ENCODE data around the gene CCND2.

Gene CCND2

DNA sequence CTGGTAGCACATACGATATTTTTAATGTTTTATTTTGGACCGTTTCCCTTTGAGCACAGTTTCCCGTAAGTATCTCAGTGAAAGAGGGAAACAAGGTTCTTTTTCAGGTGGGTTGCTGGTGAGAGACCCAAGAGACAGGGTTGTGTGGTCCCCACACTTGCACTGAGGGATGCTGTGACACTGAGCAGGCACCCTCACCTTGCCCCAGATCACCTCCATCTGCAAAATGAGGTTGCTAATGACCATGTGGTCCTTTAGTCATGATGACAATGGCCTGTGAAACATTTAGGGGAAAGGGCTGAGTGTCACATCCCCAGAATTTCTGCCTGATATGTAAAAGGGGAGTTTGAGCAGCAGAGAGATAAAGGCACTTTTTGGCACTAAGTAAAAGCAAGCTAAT is 4.3 kb downstream of the CCND2 start:
- DNase-seq, result no peak

DNA sequence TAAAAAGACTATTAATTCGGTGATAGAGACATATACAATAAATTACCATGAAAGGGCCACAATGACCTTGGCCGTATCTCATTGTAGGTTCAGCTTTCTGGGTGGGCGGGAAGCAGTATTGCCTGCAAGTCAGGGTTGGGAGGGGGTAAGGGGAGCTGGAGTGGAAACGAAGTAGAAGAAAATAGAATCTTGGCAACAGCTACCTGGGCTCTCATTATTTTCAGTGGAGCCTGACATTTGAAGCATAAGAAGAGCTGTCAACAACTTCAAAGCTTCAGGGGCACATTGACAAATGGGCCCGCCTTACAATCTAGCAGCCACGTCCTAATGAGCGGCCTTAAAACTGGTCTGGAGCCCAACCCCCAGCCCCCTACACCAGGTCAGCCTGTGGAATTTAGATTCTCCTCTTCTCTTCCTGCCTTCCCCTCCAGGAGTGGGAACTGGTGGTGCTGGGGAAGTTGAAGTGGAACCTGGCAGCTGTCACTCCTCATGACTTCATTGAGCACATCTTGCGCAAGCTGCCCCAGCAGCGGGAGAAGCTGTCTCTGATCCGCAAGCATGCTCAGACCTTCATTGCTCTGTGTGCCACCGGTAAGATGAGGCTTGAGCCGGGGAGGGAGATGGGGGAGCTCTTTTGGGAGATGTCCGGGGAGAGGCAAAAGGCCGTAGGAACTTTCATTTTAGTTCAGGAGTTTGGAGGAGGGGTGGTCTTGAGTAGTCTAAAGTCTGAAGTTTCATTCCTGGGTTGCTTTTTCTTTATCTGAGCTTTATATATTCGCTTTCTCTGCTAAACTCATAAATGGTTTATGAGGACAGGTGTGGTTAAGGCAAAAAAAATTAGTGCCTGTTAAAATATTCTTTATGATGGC is 5.0 kb downstream of the CCND2 start:
- DNase-seq, result no peak

DNA sequence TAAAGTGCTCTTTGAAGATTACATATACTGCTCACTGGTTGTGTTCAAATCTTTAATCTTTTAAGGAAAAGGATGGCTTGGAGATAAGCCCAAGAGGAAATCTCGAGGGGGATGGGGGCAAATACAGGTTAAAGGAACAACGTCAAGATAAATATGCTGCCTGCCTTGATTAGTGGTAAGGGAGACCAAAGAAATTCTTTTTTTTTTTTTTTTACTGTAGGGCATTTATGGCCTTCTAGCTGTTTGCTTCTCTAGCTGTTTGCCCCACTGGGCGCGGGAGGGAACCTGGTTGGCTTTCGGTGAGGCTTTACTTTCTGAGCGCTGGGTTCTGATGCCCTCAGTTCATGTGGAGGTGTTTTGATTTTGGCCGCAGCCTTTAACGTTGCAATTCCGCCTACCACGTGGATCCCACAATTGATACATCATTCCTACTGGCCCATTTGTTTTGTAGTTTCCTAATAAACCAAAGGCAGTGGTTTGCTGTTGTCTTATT is 5.7 kb downstream of the CCND2 start:
- no peak for DNase-seq

DNA sequence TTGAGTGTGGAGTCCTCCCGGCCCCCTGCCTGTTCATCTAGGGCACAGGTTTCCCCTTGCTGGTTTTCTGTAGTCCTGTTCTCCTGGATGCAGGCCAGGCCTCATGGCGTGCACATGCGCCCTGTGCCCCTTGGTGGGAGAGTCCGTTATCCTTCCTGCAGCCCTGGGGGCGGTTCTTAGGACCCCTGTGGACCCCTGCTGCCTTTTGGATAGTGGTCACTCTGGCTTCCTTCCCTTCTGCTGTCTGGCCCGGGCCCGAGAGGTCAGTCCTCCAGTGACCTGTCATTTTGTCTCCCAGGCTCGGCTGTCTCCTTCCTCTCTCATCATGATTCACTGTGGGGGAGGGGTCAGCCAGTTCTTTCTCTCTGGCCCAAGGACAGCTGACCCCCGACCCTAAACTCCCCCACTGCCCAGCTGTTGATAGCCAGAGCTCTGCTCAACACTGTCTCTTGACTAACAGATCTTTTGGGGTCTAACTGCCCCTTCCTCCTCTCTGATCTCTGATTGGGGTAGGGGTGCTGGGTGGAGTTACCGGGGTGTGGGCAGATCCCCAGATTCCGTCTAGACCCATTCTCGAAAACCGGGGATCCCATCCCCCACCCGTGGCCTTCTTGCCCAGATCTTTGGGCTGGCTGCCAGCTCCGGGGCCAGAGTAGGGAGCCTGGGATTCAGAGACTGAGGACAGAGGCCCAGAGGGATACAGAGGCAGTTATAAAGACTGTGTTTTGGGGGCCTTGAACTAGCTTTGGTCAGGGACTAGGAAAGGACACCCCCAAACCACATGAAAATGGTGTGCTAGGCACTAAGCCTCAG is 7.0 kb downstream of the CCND2 start:
- no peak for DNase-seq

DNA sequence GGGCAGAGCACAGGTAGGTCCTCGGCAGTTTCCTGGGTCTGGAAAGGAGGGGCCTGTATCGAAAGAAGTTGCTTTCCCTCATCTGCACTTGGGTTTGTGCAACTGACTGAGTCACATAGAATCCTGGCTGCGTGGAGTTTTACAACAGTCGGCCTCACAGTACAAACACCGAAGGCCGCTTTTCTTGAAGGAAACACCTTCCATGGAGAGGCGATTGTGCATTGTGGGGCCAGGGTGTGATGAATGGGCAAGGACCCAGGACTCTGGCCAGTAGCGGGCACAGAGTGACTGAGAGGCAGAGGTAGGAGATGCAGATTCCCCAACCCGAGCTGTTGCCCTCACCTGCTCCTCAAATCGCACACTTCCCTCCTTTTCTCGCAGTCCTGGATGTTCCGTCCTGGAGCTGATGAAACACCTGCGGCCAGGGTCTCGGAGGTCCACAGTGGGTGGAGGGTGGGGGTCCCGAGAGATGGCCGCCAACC is 7.7 kb downstream of the CCND2 start:
- no peak for DNase-seq

DNA sequence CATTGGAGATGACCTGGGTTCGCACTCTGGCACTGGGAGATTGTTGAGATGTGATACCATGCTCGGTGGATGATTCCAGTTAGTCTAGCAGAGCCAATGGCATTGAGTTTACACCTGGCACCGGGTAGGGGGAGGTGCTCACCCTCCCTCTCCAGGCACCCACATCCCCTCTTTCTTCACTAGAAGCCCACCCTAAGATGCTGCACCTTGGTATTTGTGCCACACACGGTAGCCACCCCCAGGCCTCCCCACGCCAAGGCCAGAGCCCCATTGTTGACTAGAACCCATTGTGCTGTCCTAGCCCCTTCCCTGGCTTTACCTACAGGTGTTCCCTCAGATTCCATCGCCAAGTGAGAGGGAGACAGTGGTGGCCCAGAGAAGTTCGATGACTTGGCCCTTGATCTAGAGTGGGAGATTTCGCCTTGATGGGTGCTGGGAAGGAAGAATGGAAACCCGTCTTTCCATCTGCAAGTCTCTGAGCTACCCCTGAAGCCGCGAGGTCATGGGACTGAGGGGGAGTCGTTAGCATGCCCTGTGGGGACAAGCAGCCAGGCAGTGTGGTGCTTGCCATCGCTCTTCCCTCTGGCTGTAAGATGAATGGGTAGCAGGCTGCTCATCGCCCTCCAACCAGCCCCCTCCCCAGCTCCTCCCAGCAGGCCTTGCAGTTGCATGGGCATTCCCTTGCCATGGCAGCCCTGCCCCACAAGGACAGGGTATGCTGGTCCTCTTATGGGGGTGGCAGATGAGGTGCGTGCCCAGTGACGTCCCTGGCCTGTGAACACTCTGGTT is 8.7 kb downstream of the CCND2 start:
- no peak for DNase-seq

DNA sequence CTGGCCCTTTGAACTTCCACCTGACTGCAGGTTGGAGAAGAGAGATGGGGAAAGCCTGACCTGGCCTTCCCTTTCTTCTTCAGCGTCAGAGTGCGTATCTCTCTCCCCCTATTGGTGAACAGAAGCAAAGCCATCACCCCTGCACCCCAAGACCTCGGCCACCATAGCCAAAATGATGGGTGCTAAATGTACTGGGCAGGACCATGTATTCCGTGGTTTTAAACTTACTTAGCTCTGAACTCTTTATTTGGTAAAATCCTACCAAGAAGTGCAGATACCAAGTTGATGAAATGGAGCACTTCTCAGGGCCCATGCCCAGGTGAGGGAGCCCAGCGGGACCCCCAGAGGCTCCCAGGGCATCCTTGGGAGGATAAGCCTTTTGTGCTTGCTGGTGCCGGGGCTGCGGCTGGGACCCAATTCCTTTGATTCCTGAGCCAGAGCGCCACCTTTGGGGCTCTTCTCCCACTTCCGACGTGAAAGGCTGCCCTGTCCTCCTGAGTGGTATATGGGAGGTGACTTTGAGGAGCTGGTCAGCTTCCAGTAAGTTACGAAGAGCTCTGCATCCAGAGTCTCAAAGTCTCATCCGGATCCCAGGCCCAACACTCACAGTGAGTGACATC is 9.4 kb downstream of the CCND2 start:
- DNase-seq, result no peak

DNA sequence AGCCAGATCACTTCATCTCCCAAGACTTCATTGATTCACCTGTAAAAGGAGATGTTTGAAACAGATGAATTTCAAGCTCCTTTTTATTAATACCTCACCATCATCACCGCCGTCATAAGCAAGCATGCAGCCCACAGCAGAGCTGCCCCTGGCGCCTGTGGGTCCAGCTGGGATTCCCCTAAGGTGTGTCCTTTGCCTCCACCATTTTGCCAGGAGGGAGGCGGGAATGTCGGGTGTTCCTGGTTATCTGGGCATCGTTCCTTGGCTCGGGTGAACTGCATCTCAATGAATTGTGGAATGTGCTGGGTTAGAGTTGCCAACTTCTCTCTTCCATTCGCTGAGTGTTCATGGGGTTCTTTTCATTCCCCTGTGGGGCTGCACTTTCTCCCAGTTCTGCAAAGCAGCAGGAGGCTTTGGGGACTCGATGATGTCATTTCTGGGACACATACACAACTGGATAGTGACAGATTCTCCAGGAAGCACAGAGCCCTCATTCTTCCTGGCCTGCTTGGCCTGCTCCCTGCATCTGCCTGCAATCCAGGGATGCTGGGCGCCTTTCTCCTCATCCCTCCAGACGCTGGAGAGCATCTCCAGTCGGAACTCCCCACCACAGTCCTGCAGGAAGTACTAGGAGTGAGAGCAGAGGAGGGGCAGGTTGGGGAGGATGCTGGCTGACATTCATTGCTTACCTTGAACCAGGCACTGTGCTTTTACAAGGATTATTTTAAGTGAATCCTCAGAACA is 10.1 kb downstream of the CCND2 start:
- DNase-seq, result no peak

DNA sequence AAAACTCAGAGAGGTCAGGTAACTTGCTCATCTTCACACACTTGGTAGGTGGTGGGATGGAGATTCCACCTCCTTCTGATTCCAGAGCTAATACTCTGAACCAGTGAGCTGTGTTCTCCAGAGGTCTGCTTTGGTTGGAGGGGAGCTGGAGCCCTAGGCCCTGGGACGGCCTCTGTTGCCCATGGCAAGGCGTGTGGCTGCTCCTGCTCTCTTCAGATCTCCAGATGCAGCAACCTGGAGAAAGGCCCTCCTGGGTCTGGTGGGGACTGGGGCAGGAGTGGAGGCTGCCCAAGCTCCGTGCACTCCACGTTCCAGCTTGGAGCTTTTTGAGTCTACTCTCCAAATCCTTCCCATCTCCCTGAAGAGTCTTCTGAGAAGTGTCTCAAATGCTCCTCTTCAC is 10.7 kb downstream of the CCND2 start:
- no peak for DNase-seq

DNA sequence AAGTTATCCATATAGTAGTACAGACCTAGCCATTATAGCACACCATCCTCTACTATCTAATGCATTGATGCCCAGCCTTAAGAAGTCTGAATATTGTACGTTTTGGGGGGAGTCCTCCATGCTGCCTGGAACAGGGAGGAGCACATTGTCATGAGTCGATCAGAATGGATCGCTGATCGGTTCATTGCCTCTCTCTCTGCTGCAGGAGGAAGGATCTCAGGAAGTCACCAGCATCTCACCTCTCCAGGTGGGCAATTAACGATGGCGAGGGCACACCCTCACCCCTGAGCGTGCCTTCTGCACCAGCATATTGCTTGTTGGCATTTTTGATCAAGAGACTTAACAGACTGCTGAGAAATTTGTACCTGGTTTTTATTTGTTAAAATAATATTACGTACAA is 11.5 kb downstream of the CCND2 start:
- no peak for DNase-seq

DNA sequence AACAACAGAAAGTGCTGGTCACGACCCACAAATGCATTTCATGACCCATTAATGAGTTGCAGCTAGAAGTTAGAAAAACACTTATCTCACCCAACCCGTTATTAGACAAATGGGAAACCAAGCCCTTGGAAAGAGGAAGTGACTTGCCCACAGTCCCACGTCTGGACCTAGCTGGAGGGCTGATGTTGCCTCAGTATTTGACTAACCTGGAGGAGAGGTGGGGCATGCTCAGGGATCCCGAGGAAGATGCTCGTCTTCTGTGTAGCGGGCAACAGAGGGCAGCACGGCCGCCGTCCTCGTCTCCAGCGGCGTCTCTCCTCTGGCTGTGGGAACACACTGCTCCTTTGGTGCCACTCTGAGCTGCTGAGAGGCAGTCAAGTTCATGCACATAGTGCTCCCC is 12.7 kb downstream of the CCND2 start:
- DNase-seq, result no peak

DNA sequence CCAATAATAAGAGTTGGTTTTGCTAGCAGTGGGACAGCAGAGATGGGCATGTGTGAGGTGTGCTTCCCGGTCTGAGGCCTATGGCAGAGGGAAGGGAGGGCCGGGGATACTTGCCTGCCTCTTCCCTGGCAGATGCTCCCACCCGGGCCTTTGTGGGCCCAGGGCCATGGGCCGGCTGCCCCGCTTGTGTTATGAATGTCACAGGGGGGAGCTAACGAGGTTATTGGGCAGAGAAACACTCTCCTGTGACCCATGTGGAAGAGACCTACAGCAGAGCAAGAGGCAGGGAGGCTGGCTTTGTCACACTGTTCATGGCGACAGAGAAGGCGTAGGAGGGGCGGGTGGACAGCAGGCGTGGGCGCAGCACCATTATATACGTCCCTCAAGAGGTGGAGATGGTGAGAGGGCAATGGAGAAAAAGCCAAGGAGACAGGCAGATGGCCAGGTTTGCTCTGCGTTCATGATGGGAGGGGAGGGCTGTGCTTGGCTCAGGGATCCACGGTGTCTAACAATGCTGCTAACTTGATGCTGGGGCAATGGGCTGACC is 13.3 kb downstream of the CCND2 start:
- DNase-seq, result no peak

DNA sequence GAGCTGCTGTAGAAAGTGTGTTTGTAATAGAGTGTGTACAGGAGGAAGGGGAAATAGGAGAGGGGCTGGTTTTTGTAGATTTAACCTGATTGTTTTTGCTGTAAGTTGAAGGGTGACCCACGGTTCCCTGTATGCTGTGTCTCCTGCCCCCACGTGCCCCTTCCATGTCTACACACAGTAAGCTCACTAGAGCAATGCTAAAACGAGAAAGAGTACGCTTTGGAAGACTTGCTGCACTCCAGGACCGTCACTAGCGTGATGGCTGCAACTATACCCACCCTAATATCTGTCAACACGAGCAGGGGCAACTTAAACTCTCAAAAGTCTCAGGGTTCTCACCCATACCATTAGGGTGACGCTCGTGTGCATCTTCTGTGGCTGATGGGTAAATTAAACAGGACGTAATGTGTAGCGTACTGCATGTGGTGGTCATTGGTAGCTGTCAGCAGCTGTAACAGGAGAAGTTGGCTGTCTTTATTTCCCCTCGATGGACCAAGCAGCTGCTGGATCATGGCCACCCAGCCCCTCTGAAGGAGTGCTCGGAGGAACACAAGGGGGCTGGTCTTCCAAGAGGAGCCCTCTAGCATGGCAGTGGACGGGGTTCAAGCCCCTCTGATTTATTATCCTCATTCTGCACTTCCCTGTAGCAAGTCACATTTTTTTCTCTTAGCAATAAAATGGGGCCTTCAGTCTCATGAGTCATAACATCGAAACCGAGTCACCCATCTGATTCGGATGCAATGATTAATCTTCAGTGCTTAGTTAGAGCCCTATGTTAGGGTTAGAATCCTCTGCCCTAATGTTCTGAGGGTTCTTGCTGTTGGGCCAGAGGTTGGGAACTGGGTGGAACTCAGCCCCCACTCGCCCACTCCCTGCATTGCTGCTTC is 14.0 kb downstream of the CCND2 start:
- no peak for DNase-seq

DNA sequence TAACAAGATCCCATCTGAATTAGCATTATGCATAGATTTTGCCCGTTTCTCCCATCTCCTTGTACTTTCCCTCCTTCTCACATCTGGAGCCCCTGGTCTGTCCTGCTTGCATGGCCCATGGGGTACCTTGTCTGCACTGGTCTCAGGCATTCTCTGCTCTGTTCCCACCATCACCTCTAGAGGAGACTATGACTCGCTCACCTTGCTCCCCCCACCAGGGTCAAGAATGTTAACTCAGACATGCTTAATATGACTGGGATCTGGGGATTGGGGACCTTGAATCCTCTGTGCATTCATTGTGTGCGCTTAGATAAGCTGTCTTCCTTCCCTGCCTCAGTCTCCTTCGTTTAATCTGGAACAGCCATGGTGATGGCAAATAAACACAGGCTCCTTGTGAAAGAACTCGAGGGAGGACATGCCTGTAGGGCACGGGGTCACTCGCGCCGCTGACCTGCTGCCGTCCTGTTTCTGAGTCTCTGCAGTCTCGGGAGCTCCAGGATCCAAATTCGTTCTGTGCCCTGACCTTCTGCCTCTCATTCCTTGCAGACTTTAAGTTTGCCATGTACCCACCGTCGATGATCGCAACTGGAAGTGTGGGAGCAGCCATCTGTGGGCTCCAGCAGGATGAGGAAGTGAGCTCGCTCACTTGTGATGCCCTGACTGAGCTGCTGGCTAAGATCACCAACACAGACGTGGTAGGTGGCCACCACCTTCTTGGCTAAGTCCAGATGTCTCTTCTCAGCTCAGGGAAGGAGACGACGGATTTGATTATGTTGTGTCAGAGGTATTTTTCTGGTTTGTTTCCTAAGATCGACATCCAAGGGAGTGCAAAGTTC is 15.0 kb downstream of the CCND2 start:
- no peak for DNase-seq

DNA sequence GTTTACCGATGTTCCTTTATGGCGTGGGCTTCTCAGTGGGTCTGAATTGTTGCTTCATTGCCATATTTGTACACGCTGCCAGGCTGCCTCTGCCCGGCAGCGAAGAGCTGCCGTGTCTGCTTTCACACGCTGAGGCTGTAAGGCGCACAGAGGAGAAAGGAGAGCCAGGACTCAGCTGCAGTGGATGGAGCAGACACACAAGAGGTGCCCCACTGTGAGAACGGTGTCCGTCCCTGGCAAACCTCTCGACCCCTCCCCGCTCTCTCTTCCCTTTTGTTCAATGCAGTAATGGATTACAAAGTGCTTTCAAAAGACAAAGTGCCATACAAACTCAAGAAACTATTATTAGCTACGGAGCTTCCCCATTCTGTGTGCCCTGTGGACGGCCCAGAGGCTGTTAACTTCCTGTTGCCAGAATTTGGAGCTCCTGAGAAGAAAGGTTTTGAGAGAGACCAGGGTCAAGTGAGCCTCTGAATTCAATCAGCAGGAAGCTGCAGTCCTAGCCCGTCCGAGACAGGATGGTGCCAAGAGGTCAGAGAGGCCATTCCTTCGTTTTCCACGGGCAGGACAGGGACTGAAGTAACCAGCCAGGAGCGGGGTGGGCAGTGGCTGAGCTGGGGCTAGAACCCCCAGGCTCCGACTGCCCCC is 15.8 kb downstream of the CCND2 start:
- DNase-seq, result no peak

DNA sequence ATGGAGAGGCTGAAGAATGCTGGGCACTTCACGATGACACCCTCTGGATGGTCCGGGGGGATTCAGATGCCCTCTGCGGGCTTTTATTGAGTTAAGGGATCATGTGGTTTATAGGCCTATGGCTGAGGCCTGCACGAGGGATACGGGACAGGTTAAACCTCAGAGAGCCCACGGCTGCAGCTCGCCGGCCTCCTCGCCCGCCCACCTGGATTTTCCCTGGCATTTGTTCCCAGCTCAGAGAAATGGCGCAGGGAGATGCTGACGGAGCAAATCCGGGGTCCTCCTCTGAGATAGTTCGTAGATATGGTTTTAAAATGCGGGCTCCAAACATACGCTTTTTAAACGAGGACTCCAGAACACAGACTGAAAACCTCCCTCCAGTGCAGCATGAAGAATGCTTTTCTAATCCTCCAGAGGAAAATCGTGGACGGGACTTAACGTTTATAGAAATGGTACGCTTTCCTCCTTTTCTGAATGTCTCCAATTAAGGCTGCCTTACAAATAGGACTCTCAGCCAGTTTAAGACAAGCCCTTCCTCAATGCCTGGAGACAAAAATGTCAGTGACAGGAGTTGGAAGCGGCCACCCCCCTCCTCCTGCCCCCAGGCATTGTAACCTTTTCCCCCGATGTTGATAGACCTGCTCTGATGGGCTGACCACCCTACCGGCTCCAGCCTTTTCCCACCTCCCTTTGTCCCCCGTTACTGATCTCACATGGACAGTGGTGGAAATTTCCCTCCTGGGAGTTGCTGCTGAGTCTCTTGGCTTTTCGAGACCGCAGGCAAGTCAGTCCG is 16.6 kb downstream of the CCND2 start:
- DNase-seq, result no peak

DNA sequence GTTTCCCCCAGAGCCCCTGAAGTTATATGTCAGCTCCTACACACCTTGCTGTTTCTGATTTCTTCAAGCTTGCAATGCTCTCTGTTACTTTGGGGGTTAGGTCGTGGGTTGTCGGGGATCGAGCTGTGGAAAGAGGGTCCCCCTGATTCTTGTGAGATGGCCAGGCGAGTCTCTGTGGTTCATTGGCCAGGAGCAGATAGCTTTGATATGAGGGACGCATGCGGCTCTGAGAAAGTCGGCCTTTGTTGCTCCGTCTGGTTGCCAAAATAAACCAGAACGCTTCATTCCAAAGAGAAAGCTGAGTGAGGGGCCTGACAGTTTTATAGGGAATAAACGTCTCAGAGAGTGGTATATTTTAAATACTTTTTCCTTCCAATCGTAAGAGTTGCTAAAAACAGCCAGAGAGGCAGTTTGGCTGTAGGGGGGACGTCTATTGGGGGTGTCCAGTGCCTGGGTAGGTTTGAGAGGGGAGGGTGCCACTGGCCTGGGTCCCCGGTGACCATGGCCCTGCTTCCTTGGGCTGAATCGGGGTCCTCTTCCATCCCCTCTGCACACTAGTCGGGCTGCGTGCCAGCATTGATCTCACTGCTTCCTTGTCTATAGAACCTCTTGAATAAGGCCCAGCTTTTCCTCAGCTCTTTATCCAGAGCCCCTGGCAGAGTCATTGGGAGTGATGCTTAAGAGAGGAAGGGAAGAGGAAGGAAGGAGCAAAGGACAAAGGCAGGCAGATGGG is 18.9 kb downstream of the CCND2 start:
- DNase-seq, result no peak
